IPS DF 6.9 (cell line): ENCODE results near the gene TTF1.

Experiments used
- DNase-seq: peaks from one replicate; pipeline ENCODE4 v3.0.0-alpha.2; 2013; ENCODE audit warnings: low read depth, low spot score
- H3K27ac ChIP-seq: one replicate; pipeline ENCODE4 v1.5.1; 2013; ENCODE audit warnings: low read length, control low read depth
- H3K27me3 ChIP-seq: 2 replicates; pipeline ENCODE4 v1.6.1; 2013; ENCODE audit warnings: mild to moderate bottlenecking, low read length; ENCODE audit not compliant: control insufficient read depth, insufficient read depth
- H3K36me3 ChIP-seq: 2 replicates; pipeline ENCODE4 v1.6.1; 2013; ENCODE audit warnings: low read length; ENCODE audit not compliant: control insufficient read depth, insufficient read depth
- H3K4me1 ChIP-seq: 2 replicates; pipeline ENCODE4 v1.6.1; 2013; ENCODE audit warnings: low read length; ENCODE audit not compliant: control insufficient read depth, insufficient read depth
- H3K4me3 ChIP-seq: 2 replicates; pipeline ENCODE4 v1.5.1; 2013; ENCODE audit warnings: mild to moderate bottlenecking, low read length
- H3K9me3 ChIP-seq: 2 replicates; pipeline ENCODE4 v1.6.1; 2013; ENCODE audit warnings: low read length, inconsistent platforms; ENCODE audit not compliant: control insufficient read depth, insufficient read depth
- WGBS: extraction: QIAGEN DNeasy Blood & Tissue Kit; methylation state at CpG from one replicate; pipeline ENCODE4 v1.1.7; 2013; ENCODE audit warnings: mixed read lengths, missing lambda C conversion rate; ENCODE audit not compliant: insufficient read length, insufficient coverage; 5-methylcytosine and 5-hydroxymethylcytosine counted together

Gene TTF1

GRCh38 chr9:132367613-132368313 is 38.9 kb downstream of the TTF1 start:
- H3K4me3 ChIP-seq, result no peak overlapping the region
- H3K27me3 ChIP-seq, result no peaks in the 10 kb centered on the region
- H3K27ac ChIP-seq, result no peak overlapping the region
- DNase-seq, result no peak
- H3K9me3 ChIP-seq, result no peaks in the 10 kb centered on the region
- H3K36me3 ChIP-seq, result no peaks in the 10 kb centered on the region
- no peaks in the 10 kb centered on the region for H3K4me1 ChIP-seq
- WGBS, result no CpG with 5 or more reads among the region's 13 CpGs

- no peak for DNase-seq
- no peak overlapping the region for H3K27ac ChIP-seq
- WGBS, result no CpG with 5 or more reads among the region's 4 CpGs
- H3K27me3 ChIP-seq, result no peaks in the 10 kb centered on the region
- H3K4me3 ChIP-seq, result no peak overlapping the region
- no peaks in the 10 kb centered on the region for H3K4me1 ChIP-seq
- no peaks in the 10 kb centered on the region for H3K36me3 ChIP-seq
- no peaks in the 10 kb centered on the region for H3K9me3 ChIP-seq
Observed at GRCh38 chr9:132366481-132366880, 40.2 kb downstream of the TTF1 start.

- Histone ChIP-seq H3K4me1 (no peaks in the 10 kb centered on the region), H3K27me3 (no peaks in the 10 kb centered on the region), H3K36me3 (no peaks in the 10 kb centered on the region), H3K27ac (no peak overlapping the region), H3K9me3 (no peaks in the 10 kb centered on the region), H3K4me3 (no peak overlapping the region)
- WGBS, result no CpG with 5 or more reads among the region's 3 CpGs
- no peak for DNase-seq
Observed at GRCh38 chr9:132365986-132366385, 40.7 kb downstream of the TTF1 start.

- no peak for DNase-seq
- WGBS, result no CpG with 5 or more reads among the region's 9 CpGs
- no peaks in the 10 kb centered on the region for H3K9me3 ChIP-seq
- H3K4me1 ChIP-seq, result no peaks in the 10 kb centered on the region
- H3K36me3 ChIP-seq, result no peaks in the 10 kb centered on the region
- no peak overlapping the region for H3K27ac ChIP-seq
- H3K27me3 ChIP-seq, result no peaks in the 10 kb centered on the region
- H3K4me3 ChIP-seq, result no peak overlapping the region
Observed at GRCh38 chr9:132364068-132364467, 42.6 kb downstream of the TTF1 start.

- H3K27me3 ChIP-seq, result no peaks in the 10 kb centered on the region
- DNase-seq, result no peak
- no CpG with 5 or more reads among the region's 7 CpGs for WGBS
- no peak overlapping the region for H3K4me3 ChIP-seq
- no peak overlapping the region for H3K27ac ChIP-seq
- no peaks in the 10 kb centered on the region for H3K4me1 ChIP-seq
- H3K36me3 ChIP-seq, result peaks cover 3% of the 10 kb centered on the region; the same call in 1 of the 2 replicates
- H3K9me3 ChIP-seq, result no peaks in the 10 kb centered on the region
Observed at GRCh38 chr9:132357764-132358163, 48.9 kb downstream of the TTF1 start.

- no peaks in the 10 kb centered on the region for H3K9me3 ChIP-seq
- H3K27me3 ChIP-seq, result no peaks in the 10 kb centered on the region
- H3K27ac ChIP-seq, result no peak overlapping the region
- H3K4me1 ChIP-seq, result no peaks in the 10 kb centered on the region
- H3K36me3 ChIP-seq, result peaks cover 11% of the 10 kb centered on the region; the same call in 1 of the 2 replicates
- H3K4me3 ChIP-seq, result no peak overlapping the region
- WGBS, result no CpG with 5 or more reads among the region's 26 CpGs
- no peak for DNase-seq
Observed at GRCh38 chr9:132356324-132356924, 50.2 kb downstream of the TTF1 start.

- Histone ChIP-seq H3K36me3 (peaks cover 13% of the 10 kb centered on the region; the same call in 1 of the 2 replicates), H3K9me3 (no peaks in the 10 kb centered on the region), H3K27me3 (no peaks in the 10 kb centered on the region), H3K4me3 (peak within 1 kb of the TSS; percentile 77), H3K27ac (no peak within 1 kb of the TSS), H3K4me1 (no peaks in the 10 kb centered on the region)
- WGBS, result no CpG with 5 or more reads among the region's 82 CpGs
- DNase-seq, result peak; percentile 87
Observed at GRCh38 chr9:132354637-132355355, 51.8 kb downstream of the TTF1 start, which contains the start of gene SETX. TSS of gene SETX (minus strand) at chr9:132354986. CDS start at chr9:132349428, 5,558 bp downstream.

- Histone ChIP-seq H3K27ac (no peak overlapping the region), H3K36me3 (peaks cover 16% of the 10 kb centered on the region; the same call in 1 of the 2 replicates), H3K9me3 (no peaks in the 10 kb centered on the region), H3K4me1 (no peaks in the 10 kb centered on the region), H3K27me3 (no peaks in the 10 kb centered on the region), H3K4me3 (no peak overlapping the region)
- WGBS, result no CpG with 5 or more reads among the region's 3 CpGs
- DNase-seq, result no peak
Observed at GRCh38 chr9:132351404-132352045, 55.1 kb downstream of the TTF1 start.

GRCh38 chr9:132350861-132351315 is 55.8 kb downstream of the TTF1 start:
- H3K4me1 ChIP-seq, result no peaks in the 10 kb centered on the region
- H3K27me3 ChIP-seq, result no peaks in the 10 kb centered on the region
- no peak overlapping the region for H3K27ac ChIP-seq
- DNase-seq, result no peak
- peaks cover 16% of the 10 kb centered on the region; the same call in 1 of the 2 replicates for H3K36me3 ChIP-seq
- H3K4me3 ChIP-seq, result no peak overlapping the region
- no CpG with 5 or more reads among the region's 6 CpGs for WGBS
- H3K9me3 ChIP-seq, result no peaks in the 10 kb centered on the region

- DNase-seq, result no peak
- WGBS, result no CpG with 5 or more reads among the region's 5 CpGs
- Histone ChIP-seq H3K27ac (no peak overlapping the region), H3K4me3 (no peak overlapping the region), H3K4me1 (no peaks in the 10 kb centered on the region), H3K27me3 (no peaks in the 10 kb centered on the region), H3K36me3 (peaks cover 24% of the 10 kb centered on the region; the same call in 1 of the 2 replicates), H3K9me3 (no peaks in the 10 kb centered on the region)
Observed at GRCh38 chr9:132348676-132349075, 58.0 kb downstream of the TTF1 start.
